ENCODE measurements around the gene KLRB1.
"Not testable (repeated sequence)": the region's sequence is repeated elsewhere in the genome, so short reads cannot be mapped to it uniquely, and the experiment has no call there.

The KLRB1 gene

GRCh38 chr12:9626291-9626690, 18.6 kb upstream of the KLRB1 start:
- no peak for DNase-seq

DNA sequence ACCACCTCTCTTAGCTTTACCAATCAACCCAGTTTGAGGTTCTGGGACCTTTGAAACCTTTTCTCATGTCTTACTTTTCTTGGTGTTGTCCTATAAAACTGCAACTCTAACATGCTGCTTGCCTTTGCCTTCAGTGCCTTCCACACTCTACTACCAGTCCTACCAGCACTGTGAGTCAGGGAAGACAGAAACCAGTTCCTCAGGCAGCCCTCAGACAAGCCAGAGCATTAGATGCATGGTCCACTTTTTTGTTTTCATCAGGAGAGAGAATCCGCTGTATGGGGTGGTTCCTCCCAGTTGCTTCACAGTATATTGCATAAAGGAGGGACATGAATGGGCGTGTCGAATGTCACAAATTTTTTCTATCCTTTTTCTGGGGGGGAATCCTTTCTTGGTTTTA, 17.3 kb upstream of the KLRB1 start:
- no peak for DNase-seq

DNA sequence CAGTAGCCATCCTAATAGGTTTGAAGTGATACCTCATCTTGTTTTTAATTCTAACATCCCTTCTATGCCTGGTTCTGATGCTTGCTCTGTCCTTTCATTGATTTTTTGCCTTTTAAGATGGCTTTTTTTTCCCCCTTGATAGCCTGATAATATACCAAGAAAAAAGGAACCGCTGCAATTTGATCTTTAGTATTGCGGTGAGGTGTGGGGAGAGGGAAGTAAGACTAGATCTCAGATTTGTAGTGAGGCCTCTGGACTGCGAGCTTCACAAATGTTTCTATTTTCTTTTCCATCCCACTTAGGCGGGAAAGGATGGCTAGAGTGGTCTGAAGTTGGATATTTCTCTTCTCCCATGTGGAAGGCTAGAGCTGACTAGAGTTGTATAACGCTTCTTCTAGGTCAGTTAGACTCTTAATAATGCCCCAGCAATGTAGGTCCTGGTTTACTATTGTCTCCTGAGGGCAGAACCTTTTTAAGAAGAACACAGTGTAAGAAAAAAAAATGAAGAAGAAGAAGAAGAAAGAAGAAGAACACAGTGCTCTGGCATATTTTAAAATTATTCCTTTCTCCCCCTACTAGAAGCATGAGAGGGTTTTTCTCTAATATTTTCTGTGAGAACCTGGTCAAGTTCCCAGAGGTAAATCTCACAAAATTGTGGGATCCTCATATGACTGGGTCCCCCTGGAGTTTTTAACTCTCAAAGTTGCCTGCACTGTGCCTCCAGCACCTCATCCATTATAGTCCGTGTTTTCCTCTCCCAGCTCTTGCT, 11.9 kb upstream of the KLRB1 start:
- no peak for DNase-seq

DNA sequence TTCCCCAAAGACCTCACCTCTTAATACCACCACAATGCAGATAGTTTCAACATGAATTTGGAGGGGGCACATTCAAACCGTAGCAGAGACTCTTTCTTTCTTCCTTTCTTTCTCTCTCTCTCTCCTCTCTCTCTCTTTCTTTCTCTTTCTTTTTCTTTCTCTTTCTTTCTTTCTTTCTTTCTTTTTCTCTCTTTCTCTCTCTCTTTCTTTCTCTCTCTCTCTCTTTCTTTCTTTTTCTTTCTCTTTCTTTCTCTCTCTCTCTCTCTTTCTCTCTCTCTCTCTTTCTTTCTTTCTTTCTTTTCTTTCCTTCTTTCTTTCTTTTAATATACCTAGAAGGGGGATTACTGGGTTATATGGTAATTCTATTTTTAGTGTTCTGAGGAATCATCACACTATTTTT, 11.2 kb upstream of the KLRB1 start:
- not testable (repeated sequence) for DNase-seq

DNA sequence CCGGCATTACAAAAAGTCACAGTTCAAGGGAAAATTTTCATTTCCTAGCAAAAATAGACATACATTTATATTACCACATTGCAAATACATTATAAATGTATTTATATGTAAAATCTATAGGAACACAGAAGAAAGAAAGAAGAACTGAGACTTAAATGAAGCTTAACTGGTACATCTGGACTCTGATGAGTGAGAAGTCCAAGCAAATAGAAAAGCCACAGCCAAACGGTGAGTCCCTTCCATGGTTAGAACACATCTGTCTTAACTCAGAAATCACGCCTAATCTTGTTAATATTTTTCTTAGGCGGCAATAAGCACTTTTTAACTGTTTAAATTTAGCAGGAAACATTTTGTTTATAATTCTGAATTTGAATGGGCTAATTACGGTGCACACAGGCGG, 9.4 kb upstream of the KLRB1 start:
- DNase-seq: no peak

GRCh38 chr12:9615420-9616136, 7.9 kb upstream of the KLRB1 start:
- no peak for DNase-seq

DNA sequence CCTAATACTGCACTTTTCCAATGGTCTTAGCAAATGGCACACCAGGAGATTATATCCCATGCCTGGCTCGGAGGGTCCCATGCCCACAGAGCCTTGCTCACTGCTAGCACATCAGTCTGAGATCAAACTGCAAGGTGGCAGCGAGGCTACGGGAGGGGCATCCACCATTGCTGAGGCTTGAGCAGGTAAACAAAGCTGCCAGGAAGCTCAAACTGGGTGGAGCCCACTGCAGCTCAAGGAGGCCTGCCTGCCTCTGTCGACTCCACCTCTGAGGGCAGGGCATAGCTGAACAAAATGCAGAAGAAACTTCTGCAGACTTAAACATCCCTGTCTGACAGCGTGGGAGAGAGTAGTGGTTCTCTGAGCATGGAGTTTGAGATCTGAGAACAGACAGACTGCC, 2.9 kb upstream of the KLRB1 start:
- DNase-seq: not testable (repeated sequence)

DNA sequence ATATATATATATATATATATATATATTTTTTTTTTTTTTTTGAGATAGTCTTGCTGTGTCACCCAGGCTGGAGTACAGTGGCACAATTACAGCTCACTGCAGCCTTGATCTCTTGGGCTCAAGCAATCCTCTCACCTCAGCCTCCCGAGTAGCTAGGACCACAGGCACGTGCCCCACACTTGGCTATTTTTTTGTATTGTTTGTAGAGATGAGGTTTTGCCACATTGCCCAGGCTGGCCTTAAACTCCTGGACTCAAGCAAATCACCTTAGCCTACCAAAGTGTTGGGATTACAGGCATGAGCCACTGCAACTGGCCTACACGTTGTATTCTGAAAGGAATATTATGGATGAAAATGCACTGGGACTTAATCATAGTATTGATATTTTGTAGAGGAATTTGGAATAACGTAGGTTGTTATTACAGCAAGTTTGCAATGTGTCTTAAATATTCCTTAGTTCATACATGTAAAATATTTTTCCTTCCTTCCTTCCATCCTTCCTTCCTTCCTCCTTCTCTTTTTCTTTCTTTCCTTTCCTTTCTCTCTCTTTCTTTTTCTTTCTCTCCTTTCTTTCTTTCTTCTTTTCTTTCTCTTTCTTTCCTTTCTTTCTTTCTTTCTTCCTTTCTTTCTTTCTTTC, 862 bp downstream of the KLRB1 start:
- DNase-seq: no peak

- DNase-seq: no peak
Measured at GRCh38 chr12:9606247-9606646, 1.5 kb downstream of the KLRB1 start.

DNA sequence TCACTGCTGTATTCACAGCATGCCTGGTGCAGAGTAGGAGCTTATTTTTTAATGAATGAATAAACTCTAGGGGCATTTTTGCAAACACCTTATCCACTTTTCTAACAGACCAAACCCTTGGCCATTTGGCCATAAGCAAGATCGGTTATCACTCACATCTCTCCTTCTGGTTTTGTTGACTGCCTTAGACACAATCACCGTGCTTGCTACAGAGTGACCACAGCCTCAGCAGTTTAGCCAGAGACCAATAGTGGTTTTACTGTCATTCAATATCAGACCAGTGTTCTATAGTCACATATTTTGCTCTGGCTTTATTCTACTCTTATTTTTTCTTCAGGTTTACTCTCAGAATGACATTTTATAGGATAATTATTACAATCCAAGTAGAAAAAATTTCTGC, 2.2 kb downstream of the KLRB1 start:
- no peak for DNase-seq

- DNase-seq: no peak
Measured at GRCh38 chr12:9604287-9604686, 3.4 kb downstream of the KLRB1 start.

DNA sequence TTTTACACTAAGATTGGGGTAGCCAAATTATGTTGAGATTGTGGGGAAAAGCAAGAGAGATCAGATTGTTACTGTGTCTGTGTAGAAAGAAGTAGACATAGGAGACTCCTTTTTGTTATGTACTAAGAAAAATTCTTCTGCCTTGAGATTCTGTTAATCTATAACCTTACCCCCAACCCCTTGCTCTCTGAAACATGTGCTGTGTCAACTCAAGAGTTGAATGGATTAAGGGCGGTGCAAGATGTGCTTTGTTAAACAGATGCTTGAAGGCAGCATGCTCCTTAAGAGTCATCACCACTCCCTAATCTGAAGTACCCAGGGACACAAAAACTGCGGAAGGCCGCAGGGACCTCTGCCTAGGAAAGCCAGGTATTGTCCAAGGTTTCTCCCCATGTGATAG, 7.3 kb downstream of the KLRB1 start:
- not testable (repeated sequence) for DNase-seq

DNA sequence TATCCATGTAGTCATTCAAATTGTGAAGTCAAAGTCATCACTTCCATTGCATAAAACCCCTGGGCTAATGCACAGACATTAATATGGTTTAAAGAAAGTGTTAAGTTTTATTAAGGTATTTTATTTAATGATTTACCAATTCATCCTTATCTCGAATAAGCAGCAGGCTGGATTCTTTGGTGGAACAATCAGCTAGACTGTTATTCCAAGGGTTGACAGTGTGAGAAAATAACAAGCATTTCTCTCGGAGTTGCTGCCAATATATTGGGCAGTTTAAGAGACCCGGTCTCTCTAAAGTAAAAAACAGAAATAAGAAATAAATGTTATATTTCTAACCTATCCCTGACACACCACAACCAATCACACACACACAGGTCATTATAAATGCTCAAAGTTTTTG, 9.4 kb downstream of the KLRB1 start:
- no peak for DNase-seq

DNA sequence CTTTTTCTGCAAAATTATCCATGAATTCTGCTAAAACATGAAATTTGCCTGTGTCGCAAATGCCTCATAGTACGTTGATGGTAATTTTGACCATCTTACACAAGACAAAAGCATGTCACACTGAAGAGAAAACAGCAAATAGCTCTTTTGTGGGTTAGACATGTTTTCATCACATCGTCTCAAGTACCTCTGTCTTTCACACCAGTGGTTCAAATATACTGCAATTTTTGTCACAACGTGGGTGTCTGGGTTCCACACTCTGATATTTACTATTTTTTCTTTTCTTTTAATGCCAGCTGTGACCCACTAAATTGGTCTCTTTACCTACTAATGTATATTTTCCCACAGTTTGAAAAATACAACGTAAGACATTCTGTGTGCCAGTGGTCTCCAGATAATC, 10.4 kb downstream of the KLRB1 start:
- no peak for DNase-seq

GRCh38 chr12:9590441-9590840, 17.3 kb downstream of the KLRB1 start:
- DNase-seq: no peak

GRCh38 chr12:9588749-9589148, 19.0 kb downstream of the KLRB1 start:
- no peak for DNase-seq

- no peak for DNase-seq
Measured at GRCh38 chr12:9587987-9588600, 19.6 kb downstream of the KLRB1 start.

DNA sequence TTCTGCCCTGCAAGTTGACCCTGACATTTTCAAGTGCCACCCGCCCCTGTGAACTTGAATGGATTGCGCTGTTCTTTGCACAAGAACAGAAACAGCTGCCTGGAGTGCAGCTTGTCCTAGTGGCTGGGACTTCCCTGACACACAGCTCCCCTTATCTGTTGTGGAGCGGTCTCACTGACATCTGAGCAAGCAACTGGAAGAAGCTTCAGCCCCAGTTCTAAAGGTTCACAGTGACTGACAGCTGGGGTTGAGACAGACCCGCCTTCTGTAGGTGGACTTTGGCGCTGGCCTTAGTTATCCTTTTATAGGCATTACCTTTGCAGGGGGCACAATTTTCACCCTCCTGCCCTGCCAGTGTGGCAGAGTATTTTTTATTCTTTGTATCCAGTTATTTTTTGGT, 30.0 kb downstream of the KLRB1 start:
- DNase-seq: not testable (repeated sequence)

DNA sequence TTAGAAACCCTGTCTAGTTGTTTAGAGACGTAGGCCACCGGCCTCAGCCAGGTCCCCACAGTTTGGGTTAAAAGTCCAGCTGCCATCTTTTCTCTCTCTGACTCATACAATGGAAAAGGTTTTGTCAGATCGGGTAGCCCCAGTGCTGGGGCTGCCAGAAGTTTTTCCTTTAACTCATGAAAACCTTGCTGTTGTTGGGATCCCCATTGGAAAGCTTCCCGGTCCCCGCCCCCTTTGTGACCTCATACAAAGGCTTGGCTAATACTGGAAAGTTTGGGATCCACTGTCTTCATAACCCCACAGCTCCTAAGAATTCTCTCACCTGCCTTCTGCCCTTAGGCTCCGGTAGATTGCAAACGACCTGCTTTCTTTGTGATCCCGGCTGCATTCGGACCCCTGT, 40.6 kb downstream of the KLRB1 start:
- DNase-seq: not testable (repeated sequence)

- DNase-seq: not testable (repeated sequence)
Measured at GRCh38 chr12:9566113-9566512, 41.6 kb downstream of the KLRB1 start.

DNA sequence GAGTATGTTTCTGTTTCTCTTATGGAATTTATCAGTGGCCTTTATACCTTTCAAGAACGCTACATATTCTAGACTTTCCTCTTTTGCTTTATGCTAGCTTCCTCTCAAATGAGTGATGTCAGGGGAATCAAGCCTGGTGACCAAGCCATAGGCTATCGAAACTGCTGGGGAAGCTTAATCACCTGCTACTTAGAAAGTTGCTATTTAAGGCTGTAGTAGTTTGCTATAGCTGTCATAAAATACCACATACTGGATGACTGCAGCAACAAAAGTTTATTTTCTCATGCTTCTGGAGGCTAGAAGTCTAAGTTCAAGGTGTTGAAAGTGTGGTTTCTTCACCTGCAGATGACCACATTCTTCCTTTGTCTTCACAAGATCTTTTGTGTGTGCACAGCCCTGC, 43.3 kb downstream of the KLRB1 start:
- not testable (repeated sequence) for DNase-seq

GRCh38 chr12:9562841-9563453, 44.8 kb downstream of the KLRB1 start:
- not testable (repeated sequence) for DNase-seq

DNA sequence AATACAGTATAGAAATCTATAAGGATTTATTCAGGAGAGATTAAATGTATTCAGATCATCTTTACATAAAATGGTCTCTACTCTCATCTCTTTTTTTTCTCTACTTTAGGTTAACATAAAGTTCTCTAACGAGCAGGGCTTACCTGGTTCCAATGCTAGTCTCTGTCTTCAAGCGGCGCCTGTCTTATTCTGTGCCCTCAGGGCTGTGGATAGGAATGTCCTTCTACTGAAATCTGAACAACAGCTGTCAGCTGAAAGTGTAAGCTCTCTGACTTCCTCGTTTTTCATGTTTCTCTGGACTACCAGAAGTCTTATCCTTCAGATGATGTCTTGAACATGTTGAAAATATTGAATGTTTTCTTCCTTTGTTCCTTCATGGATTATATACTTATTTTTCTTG, 62.2 kb downstream of the KLRB1 start:
- DNase-seq: not testable (repeated sequence)

All from right kidney (tissue), 1 donor.